SK-N-SH (cell line): ENCODE data around the gene TNFRSF18.

Experiments
- CTCF ChIP-seq: fragments of 200-600 bp; sonication (generic); IDR thresholded peaks from 2 replicates; pipeline ENCODE4 v1.6.1; 2017; ENCODE audit warnings: antibody characterized with exemption, mild to moderate bottlenecking, moderate library complexity
- FOXM1 ChIP-seq: IDR thresholded peaks from 2 replicates; pipeline ENCODE4 v1.4.0; 2012; ENCODE audit warnings: low read depth, mild to moderate bottlenecking
- JUND ChIP-seq: IDR thresholded peaks from 2 replicates; pipeline ENCODE4 v1.4.0; 2012
- POLR2AphosphoS5 ChIP-seq: IDR thresholded peaks from 2 replicates; pipeline ENCODE4 v1.6.1; 2012; ENCODE audit warnings: low read depth, low read length
- RCOR1 ChIP-seq: fragments of 150-350 bp; IDR thresholded peaks from 2 replicates; pipeline ENCODE4 v1.6.1; 2017; ENCODE audit warnings: antibody characterized with exemption, low read length
- RXRA ChIP-seq: IDR thresholded peaks from 2 replicates; pipeline ENCODE4 v1.4.0; 2012; ENCODE audit warnings: low read depth, mild to moderate bottlenecking, borderline replicate concordance

GRCh38 chr1:1240822-1241587, 34.6 kb upstream of the TNFRSF18 start:
- TF ChIP-seq RXRA (no peak), RCOR1 (no peak), CTCF (no peak), JUND (no peak), POLR2AphosphoS5 (no peak), FOXM1 (no peak)
